Body of pancreas (tissue), 4 donors: Measurements from ENCODE around the gene CDK5RAP2. TPM values are rescaled to one million over a fixed set of nuclear protein-coding genes. Genes with fewer than 3 reads are reported as not detected.

Source experiments
- ATAC-seq: fragments of 150-250 bp; one replicate; pipeline ENCODE4 v1.9.1; 2016
- DNase-seq, 4 donors: peaks; one replicate each; pipeline ENCODE4 v3.0.0-alpha.2; 2019
- H3K27ac ChIP-seq, 4 donors: fragments of 200-600 bp; sonication (generic); 1 replicate in 3 of 4; 2 replicates in 1 of 4; pipeline versions ENCODE4 v1.5.1 to v1.6.1; 2016 to 2019; ENCODE audit warnings: mild to moderate bottlenecking in 1 of 4, mixed read lengths in 1 of 4, moderate library complexity in 1 of 4
- H3K27me3 ChIP-seq, 2 donors: fragments of 200-600 bp; sonication (generic); one replicate each; pipeline ENCODE4 v1.6.0; 2016; ENCODE audit warnings: mild to moderate bottlenecking in 1 of 2
- H3K36me3 ChIP-seq, 2 donors: fragments of 200-600 bp; sonication (generic); replicated peaks in 1 of 2; 2 replicates each; pipeline ENCODE4 v1.5.1; 2016; ENCODE audit warnings: low read depth in 2 of 2; ENCODE audit not compliant: insufficient read depth in 1 of 2
- H3K4me1 ChIP-seq: fragments of 200-600 bp; sonication (generic); one replicate; pipeline ENCODE4 v1.6.0; 2016
- H3K4me3 ChIP-seq, 2 donors: fragments of 200-600 bp; sonication (generic); 1 replicate in 1 of 2; 2 replicates in 1 of 2; pipeline ENCODE4 v1.5.1; 2016 to 2019
- H3K9me3 ChIP-seq, 3 donors: fragments of 200-600 bp; sonication (generic); 1 replicate in 2 of 3; 2 replicates in 1 of 3; pipeline ENCODE4 v1.5.1; 2016
- CTCF ChIP-seq, 7 experiments: fragments of 450-650 bp in 4 of 7; fragments of 200-600 bp in 3 of 7; sonication (generic) in 3 of 7; IDR thresholded peaks; one replicate each; pipeline ENCODE4 v1.5.1; 2016 to 2019; ENCODE audit warnings: antibody characterized with exemption in 7 of 7
- POLR2A ChIP-seq, 3 donors: fragments of 450-650 bp; IDR thresholded peaks; one replicate each; pipeline ENCODE4 v1.6.1; 2016; ENCODE audit warnings: antibody characterized with exemption in 3 of 3, mild to moderate bottlenecking in 2 of 3
- WGBS, 2 donors: methylation state at CpG; one replicate each; pipeline ENCODE4 v1.1.5; 2017; 5-methylcytosine and 5-hydroxymethylcytosine counted together
- intact Hi-C: fragments of 100-400 bp; cut with DNase I; formaldehyde crosslinking; loops from one replicate; pipeline ENCODE4 v1.15.1; 2023
- total RNA-seq, 2 donors: library from RNA; depleted of rRNA; stranded (reverse); fragments of >200 nt; gene quantifications; one replicate each; pipeline ENCODE4 v1.1.0, GENCODE V29; 2016

Gene CDK5RAP2
- total RNA-seq, 2 donors from 2014 or later: 21.5 to 45.5 TPM

DNA sequence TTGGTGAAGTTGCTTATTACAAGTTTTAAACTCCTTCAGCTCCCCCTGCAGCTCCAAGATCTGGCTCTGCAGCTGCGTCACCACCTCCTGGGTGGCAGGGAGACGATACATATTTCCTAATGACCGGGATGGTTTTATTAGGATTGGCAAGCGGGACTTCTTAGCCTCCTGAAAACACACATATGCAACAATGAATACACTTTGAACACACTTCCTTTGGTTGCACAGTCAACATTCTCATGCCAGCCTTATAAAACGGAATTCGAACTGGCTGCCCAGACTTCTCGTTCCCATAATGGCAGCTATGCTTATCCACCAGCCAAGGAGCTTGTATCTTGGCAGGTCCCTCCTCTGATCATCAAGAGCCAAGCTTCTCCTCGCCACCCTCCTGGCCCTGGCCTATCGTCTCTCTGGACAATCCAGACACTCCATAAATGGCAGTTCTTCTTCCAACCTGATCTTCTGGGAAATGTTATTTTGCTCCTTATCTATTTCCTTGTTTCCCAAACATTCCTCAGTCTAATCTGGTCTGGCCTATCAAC is 131.9 kb downstream of the CDK5RAP2 start:
- TF ChIP-seq CTCF (IDR thresholded peaks at IDR 0.05) (no peak), POLR2A (IDR thresholded peaks at IDR 0.05) (no peak)
- H3K36me3 ChIP-seq: no peaks in the 10 kb centered on the region
- intact Hi-C loops: no loop called here

GRCh38 chr9:120446671-120447070 is 133.3 kb downstream of the CDK5RAP2 start:
- Histone ChIP-seq H3K27me3 (no peaks in the 10 kb centered on the region), H3K4me1 (no peaks in the 10 kb centered on the region), H3K4me3 (no peak overlapping the region), H3K36me3 (no peaks in the 10 kb centered on the region), H3K27ac (no peak overlapping the region), H3K9me3 (no peaks in the 10 kb centered on the region)
- ATAC-seq: no peak
- WGBS, 2 donors: 92 to 94% methylated on average over 4 of the region's 4 CpGs
- intact Hi-C loops: no loop called here
- DNase-seq: no peak
- TF ChIP-seq CTCF (IDR thresholded peaks at IDR 0.05) (no peak), POLR2A (IDR thresholded peaks at IDR 0.05) (no peak)

More for the DNA sequence above, 131.9 kb downstream of the CDK5RAP2 start:
- 94 to 98% methylated on average over 9 of the region's 9 CpGs for WGBS, 2 donors
- no peaks in the 10 kb centered on the region for H3K9me3 ChIP-seq
- H3K4me3 ChIP-seq: no peak overlapping the region
- H3K27me3 ChIP-seq: no peaks in the 10 kb centered on the region
- no peaks in the 10 kb centered on the region for H3K4me1 ChIP-seq
- H3K27ac ChIP-seq: no peak overlapping the region
- ATAC-seq: no peak
- DNase-seq: no peak

DNA sequence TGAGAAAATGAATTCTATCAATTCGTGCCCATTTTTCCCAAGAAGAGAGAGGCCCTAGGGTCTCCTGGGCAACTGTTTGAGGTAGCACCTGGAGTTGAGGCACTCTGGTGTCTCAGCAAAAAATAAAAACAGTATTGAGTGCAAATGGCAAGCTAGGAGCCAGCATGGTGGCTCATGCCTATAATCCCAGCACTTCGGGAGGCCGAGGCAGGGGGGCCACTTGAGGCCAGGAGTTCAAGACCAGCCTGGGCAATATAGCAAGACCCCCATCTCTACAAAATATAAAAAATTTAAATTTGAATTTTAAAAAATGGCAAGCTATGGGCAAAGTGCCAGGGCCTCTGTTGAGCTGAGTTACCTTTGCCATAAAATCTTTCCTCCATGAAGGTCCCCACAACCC is 136.0 kb downstream of the CDK5RAP2 start:
- ATAC-seq: no peak
- no peaks in the 10 kb centered on the region for H3K36me3 ChIP-seq
- DNase-seq: no peak
- TF ChIP-seq CTCF (IDR thresholded peaks at IDR 0.05) (no peak), POLR2A (IDR thresholded peaks at IDR 0.05) (no peak)
- no peaks in the 10 kb centered on the region for H3K9me3 ChIP-seq
- H3K4me3 ChIP-seq: no peak overlapping the region
- intact Hi-C loops: no loop called here
- no peak overlapping the region for H3K27ac ChIP-seq
- H3K27me3 ChIP-seq: no peaks in the 10 kb centered on the region
- H3K4me1 ChIP-seq: no peaks in the 10 kb centered on the region
- 95% methylated on average over 3 of the region's 3 CpGs for WGBS, 2 donors

DNA sequence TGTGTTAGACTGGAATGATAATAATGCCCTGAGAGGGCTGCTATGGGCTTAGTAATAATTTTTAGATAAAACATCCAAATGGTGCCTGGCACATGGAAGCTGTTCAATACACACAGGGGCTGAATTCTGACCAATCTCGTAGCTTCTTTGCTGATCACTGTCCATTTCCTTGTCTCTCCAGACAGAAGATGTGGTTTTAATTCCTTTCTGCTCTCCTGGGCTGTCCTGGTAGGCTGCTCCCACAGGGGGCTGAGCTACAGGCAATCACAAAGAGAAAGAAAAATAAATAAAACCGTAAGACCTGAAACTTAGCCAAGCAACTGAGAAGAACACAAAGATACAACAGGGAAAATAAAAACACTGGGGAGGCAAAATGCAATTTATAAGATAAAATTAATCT is 136.5 kb downstream of the CDK5RAP2 start:
- Histone ChIP-seq H3K27me3 (no peaks in the 10 kb centered on the region), H3K36me3 (no peaks in the 10 kb centered on the region), H3K4me3 (no peak overlapping the region), H3K4me1 (no peaks in the 10 kb centered on the region), H3K27ac (no peak overlapping the region), H3K9me3 (no peaks in the 10 kb centered on the region)
- DNase-seq: no peak
- intact Hi-C loops: no loop called here
- ATAC-seq: no peak
- TF ChIP-seq POLR2A (IDR thresholded peaks at IDR 0.05): no peak
- TF ChIP-seq CTCF (IDR thresholded peaks at IDR 0.05): no peak
- 56 to 63% methylated on average over 2 of the region's 2 CpGs for WGBS, 2 donors

DNA sequence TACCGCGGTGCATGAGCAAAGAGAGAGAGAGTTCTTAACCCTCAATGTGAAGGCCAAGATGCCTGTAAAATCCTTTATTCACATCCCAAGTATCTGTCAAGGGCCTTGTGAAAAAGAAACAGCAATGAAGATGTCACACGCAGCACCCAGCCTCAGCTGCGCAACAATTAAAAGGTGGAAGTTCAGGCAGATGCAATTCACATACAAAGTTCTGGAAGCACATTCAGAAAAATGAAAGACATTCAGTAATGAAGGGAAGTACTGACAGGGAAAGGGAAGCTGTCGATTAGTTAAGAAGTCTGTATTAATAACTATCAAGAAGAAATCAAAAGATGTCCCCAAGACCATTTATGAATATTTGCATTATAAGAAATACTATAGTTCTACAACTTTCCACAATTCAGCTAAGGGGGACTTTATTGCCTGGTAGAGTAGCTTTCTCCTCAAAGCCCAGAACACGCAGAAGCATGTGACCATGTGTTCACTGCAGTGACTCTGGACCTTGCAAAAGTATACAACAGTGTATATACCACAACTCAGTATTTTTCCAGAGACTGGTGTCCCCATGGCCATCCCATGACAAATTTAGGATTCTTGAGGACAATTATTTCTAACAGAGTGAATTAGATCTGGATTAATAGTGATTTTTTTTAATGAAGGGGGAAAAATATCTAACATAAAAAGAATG is 137.5 kb downstream of the CDK5RAP2 start:
- Histone ChIP-seq H3K4me3 (no peak overlapping the region), H3K27me3 (no peaks in the 10 kb centered on the region), H3K36me3 (no peaks in the 10 kb centered on the region), H3K9me3 (no peaks in the 10 kb centered on the region), H3K27ac (no peak overlapping the region), H3K4me1 (no peaks in the 10 kb centered on the region)
- intact Hi-C loops: no loop called here
- no peak for ATAC-seq
- no peak for DNase-seq
- TF ChIP-seq CTCF (IDR thresholded peaks at IDR 0.05) (no peak), POLR2A (IDR thresholded peaks at IDR 0.05) (no peak)
- 81 to 82% methylated on average over 6 of the region's 6 CpGs for WGBS, 2 donors
